Neural cell (in vitro differentiated cells): ENCODE data around the gene PFKL. TPM values are rescaled to one million over a fixed set of nuclear protein-coding genes. Genes with fewer than 3 reads are reported as not detected.
"Not testable (repeated sequence)": the region's sequence is repeated elsewhere in the genome, so short reads cannot be mapped to it uniquely, and the experiment has no call there.

Experiments
- H2AFZ ChIP-seq: fragments of 200-600, 300-800 bp; sonication (generic), shearing (Covaris generic); 2 replicates; pipeline ENCODE4 v1.6.0; 2014; ENCODE audit warnings: low read depth, mild to moderate bottlenecking, antibody characterized with exemption, low read length, moderate library complexity
- H3F3A ChIP-seq: fragments of 200-600 bp; shearing (Covaris generic); 2 replicates; pipeline ENCODE4 v1.6.1; 2016; ENCODE audit warnings: mild to moderate bottlenecking, moderate library complexity, mixed read lengths, antibody characterized with exemption, low read length; ENCODE audit not compliant: insufficient read depth, poor library complexity, severe bottlenecking
- H3K27ac ChIP-seq: fragments of 200-600, 300-800 bp; sonication (generic), shearing (Covaris generic); 2 replicates; pipeline ENCODE4 v1.5.1; 2014; ENCODE audit warnings: mild to moderate bottlenecking, low read length, moderate library complexity
- H3K27me3 ChIP-seq: fragments of 300-800, 200-600 bp; sonication (generic), shearing (Covaris generic); 2 replicates; pipeline ENCODE4 v1.6.0; 2014; ENCODE audit warnings: mild to moderate bottlenecking, low read depth, low read length, moderate library complexity; ENCODE audit not compliant: insufficient read depth
- H3K36me3 ChIP-seq: fragments of 300-800, 200-600 bp; sonication (generic), shearing (Covaris generic); 2 replicates; pipeline ENCODE4 v1.5.1; 2014; ENCODE audit warnings: mild to moderate bottlenecking, antibody characterized with exemption, low read length, moderate library complexity; ENCODE audit not compliant: insufficient read depth
- H3K4me2 ChIP-seq: fragments of 300-800, 200-600 bp; sonication (generic), shearing (Covaris generic); 2 replicates; pipeline ENCODE4 v1.6.0; 2014; ENCODE audit warnings: mild to moderate bottlenecking, low read length
- H3K4me3 ChIP-seq: fragments of 300-800, 200-600 bp; sonication (generic), shearing (Covaris generic); 2 replicates; pipeline ENCODE4 v1.5.1; 2014; ENCODE audit warnings: mild to moderate bottlenecking, low read length, moderate library complexity
- H3K79me2 ChIP-seq: fragments of 200-600 bp; shearing (Covaris generic); replicated peaks from 2 replicates; pipeline ENCODE4 v1.6.0; 2014; ENCODE audit warnings: mild to moderate bottlenecking, low read length, moderate library complexity; ENCODE audit not compliant: insufficient read depth
- H3K9ac ChIP-seq: fragments of 300-800, 200-600 bp; sonication (generic), shearing (Covaris generic); 2 replicates; pipeline ENCODE4 v1.6.1; 2016; ENCODE audit warnings: mild to moderate bottlenecking, low read length, mixed read lengths
- H3K9me2 ChIP-seq: fragments of 200-600 bp; shearing (Covaris generic); 2 replicates; pipeline ENCODE4 v1.6.1; 2016; ENCODE audit warnings: mild to moderate bottlenecking, low read length, mixed read lengths; ENCODE audit not compliant: insufficient read depth
- H3K9me3 ChIP-seq: fragments of 200-600, 300-800 bp; sonication (generic), shearing (Covaris generic); 2 replicates; pipeline ENCODE4 v1.6.1; 2016; ENCODE audit warnings: mild to moderate bottlenecking, mixed run types, low read length, moderate library complexity, mixed read lengths
- H4K20me1 ChIP-seq: fragments of 200-600 bp; shearing (Covaris generic); 2 replicates; pipeline ENCODE4 v1.6.1; 2016; ENCODE audit warnings: mild to moderate bottlenecking, mixed run types; ENCODE audit not compliant: insufficient read depth
- CTCF ChIP-seq: fragments of 450-650 bp; IDR thresholded peaks from 2 replicates; pipeline ENCODE4 v1.5.1; 2014; ENCODE audit warnings: antibody characterized with exemption, mild to moderate bottlenecking, moderate library complexity; ENCODE audit not compliant: poor library complexity, severe bottlenecking
- EP300 ChIP-seq: fragments of 450-650 bp; conservative IDR thresholded peaks from 2 replicates; pipeline ENCODE4 v1.6.1; 2014; ENCODE audit warnings: antibody characterized with exemption, mild to moderate bottlenecking, moderate library complexity; ENCODE audit not compliant: poor library complexity, severe bottlenecking
- EZH2 ChIP-seq: fragments of 200-600, 300-800 bp; shearing (Covaris generic), sonication (generic); IDR thresholded peaks from 2 replicates; pipeline ENCODE4 v1.6.1; 2014; ENCODE audit warnings: antibody characterized with exemption, low read length, borderline replicate concordance, mild to moderate bottlenecking; ENCODE audit not compliant: insufficient read depth, poor library complexity, severe bottlenecking
- MXI1 ChIP-seq: fragments of 450-650 bp; conservative IDR thresholded peaks from 2 replicates; pipeline ENCODE4 v1.6.1; 2014; ENCODE audit warnings: antibody characterized with exemption, mild to moderate bottlenecking; ENCODE audit not compliant: poor library complexity, severe bottlenecking
- POLR2AphosphoS5 ChIP-seq: IDR thresholded peaks from 2 replicates; pipeline ENCODE4 v1.6.1; 2012
- RAD21 ChIP-seq: fragments of 450-650 bp; conservative IDR thresholded peaks from 2 replicates; pipeline ENCODE4 v1.6.1; 2014; ENCODE audit warnings: antibody characterized with exemption, mild to moderate bottlenecking, moderate library complexity
- REST ChIP-seq: IDR thresholded peaks from 2 replicates; pipeline ENCODE4 v1.6.1; 2012; ENCODE audit warnings: borderline replicate concordance
- SMC3 ChIP-seq: fragments of 450-650 bp; conservative IDR thresholded peaks from 2 replicates; pipeline ENCODE4 v1.6.1; 2014; ENCODE audit warnings: antibody characterized with exemption, mild to moderate bottlenecking, moderate library complexity; ENCODE audit not compliant: poor library complexity
- TAF1 ChIP-seq: IDR thresholded peaks from 2 replicates; pipeline ENCODE4 v1.6.1; 2012; ENCODE audit warnings: low read depth
- polyA plus RNA-seq: library from polyadenylated mRNA; depleted of rRNA; stranded (reverse); fragments of >200 nt; gene quantifications from 2 replicates; pipeline ENCODE4 v1.2.3, GENCODE V29; 2014

Gene PFKL
- polyA plus RNA-seq, 1 donor from 2014 or later, result 79.6 TPM

GRCh38 chr21:44337941-44338895 is 38.4 kb downstream of the PFKL start:
- Histone ChIP-seq H3K36me3 (no peaks in the 10 kb centered on the region), H3K9me3 (no peaks in the 10 kb centered on the region), H3K27me3 (no peaks in the 10 kb centered on the region), H3F3A (no peaks in the 10 kb centered on the region), H3K27ac (peak overlapping the region; percentile 39), H2AFZ (peak overlapping the region; percentile 60), H3K79me2 (no peaks in the 10 kb centered on the region), H4K20me1 (no peaks in the 10 kb centered on the region), H3K4me2 (peak overlapping the region; percentile 76), H3K9me2 (no peaks in the 10 kb centered on the region), H3K9ac (peak overlapping the region; percentile 55), H3K4me3 (peak overlapping the region; percentile 67)
- TF ChIP-seq MXI1 (peak; percentile 39), RAD21 (peak; percentile 52), CTCF (peak; percentile 54), SMC3 (peak; percentile 62), EZH2 (no peak)

- Histone ChIP-seq H4K20me1 (no peaks in the 10 kb centered on the region), H2AFZ (peak within 1 kb of the TSS; percentile 60), H3K9me2 (no peaks in the 10 kb centered on the region), H3K9me3 (no peaks in the 10 kb centered on the region), H3K27me3 (no peaks in the 10 kb centered on the region), H3K79me2 (no peaks in the 10 kb centered on the region), H3K9ac (peak within 1 kb of the TSS; percentile 85), H3K4me3 (peak within 1 kb of the TSS; percentile 89), H3K36me3 (no peaks in the 10 kb centered on the region), H3K27ac (peak within 1 kb of the TSS; percentile 84), H3F3A (no peaks in the 10 kb centered on the region), H3K4me2 (peak within 1 kb of the TSS; percentile 95)
- TF ChIP-seq EP300, result peak; percentile 75
- TF ChIP-seq POLR2AphosphoS5, result peak; percentile 96
- TF ChIP-seq REST, result peak; percentile 16
- TF ChIP-seq RAD21, result peak; percentile 61
- TF ChIP-seq TAF1, result no peak
- peak; percentile 67 for TF ChIP-seq SMC3
- no peak for TF ChIP-seq EZH2
- TF ChIP-seq MXI1, result peak; percentile 98
- no peak for TF ChIP-seq CTCF
These were observed 39.4 kb downstream of the PFKL start, which contains the start of gene CFAP410 for GRCh38 chr21:44338971-44339910. CFAP410 (minus strand) TSS chr21:44339390; CDS start chr21:44339194, 196 bp downstream.

GRCh38 chr21:44341726-44342458 is 42.0 kb downstream of the PFKL start:
- H3K36me3 ChIP-seq, H3K4me2 ChIP-seq, H3K79me2 ChIP-seq, H3F3A ChIP-seq, H3K27me3 ChIP-seq, H3K4me3 ChIP-seq, H3K27ac ChIP-seq, H3K9ac ChIP-seq, H4K20me1 ChIP-seq, H3K9me2 ChIP-seq, H3K9me3 ChIP-seq, H2AFZ ChIP-seq: not testable (repeated sequence)
